ENCODE measurements around the gene SIRT5.

Gene SIRT5

DNA sequence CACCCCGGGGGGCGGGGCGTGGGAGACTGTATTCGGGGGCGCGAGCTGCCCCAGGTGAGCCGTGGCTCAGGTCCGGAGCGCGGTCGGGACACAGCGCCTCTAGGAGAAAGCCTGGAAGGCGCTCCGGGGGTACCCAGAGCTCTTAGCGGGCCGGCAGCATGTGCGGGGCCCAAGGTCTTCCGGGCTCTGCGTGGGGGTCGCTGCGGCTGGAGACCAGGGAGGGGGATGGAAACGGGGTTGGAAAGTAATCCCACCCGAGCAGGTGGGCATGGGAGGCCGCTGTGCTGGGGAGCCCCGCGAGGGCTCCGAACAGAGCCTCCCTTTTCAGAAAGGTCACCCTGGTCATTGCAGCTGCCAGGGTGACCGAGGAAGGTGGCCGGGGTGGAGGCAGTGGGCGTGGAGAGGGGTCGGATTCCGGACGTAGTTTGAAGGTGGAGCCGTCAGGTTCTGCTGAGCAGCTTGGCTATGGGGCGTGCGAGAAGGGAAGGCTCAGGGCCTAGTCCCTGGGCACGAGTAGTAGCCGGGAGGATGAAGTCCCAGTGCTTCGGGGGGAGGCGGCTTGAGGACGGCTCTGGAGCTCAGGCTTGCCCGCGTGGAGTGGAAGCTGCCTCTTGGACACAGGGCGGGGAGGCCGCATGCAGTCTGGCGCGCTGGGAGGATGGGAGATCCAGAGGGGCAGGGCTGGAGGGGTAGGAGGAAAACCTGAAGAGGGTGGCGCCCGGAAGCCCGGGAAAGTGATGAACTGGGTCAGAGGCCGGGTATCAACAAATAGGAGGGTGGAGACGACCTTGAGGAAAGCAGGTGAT, at the start of gene SIRT5:
SIRT5 (plus strand) TSS at position 31 of the 806 bp plus-strand sequence. CDS start 9,510 bp downstream, outside the sequence.
- peak; percentile 78 for DNase-seq (ENCODE audit: low spot score)

DNA sequence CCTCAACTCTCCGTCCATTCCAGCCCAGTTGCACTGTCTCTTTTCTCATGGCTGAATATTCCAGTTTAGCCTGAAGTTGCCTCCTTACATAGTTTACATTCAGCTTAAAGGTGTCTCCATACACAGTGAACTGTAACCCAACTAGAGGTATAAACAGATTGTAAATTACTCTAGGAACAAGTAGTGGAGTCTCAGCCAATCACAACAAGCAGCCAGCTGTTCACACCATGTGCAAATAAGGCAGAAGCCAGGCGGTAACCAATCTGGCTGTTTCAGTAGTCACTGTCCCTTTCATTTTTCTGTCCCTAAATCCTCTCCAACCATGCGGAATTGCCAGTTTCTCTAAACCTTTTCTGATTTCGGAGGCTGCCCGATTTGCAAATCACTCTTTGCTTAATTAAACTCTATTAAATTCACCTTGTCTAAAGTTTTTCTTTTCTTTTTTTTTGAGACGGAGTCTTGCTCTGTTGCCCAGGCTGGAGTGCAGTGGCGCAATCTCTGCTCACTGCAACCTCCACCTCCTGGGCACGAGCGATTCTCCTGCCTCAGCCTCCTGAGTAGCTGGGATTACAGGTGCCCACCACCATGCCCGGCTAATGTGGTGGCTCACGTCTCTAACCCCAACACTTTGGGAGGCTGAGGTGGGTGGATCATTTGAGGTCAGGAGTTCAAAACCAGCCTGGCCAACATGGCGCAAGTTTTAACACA, 49.4 kb upstream of the SIRT5 start:
- no peak for DNase-seq (ENCODE audit: low spot score)

DNA sequence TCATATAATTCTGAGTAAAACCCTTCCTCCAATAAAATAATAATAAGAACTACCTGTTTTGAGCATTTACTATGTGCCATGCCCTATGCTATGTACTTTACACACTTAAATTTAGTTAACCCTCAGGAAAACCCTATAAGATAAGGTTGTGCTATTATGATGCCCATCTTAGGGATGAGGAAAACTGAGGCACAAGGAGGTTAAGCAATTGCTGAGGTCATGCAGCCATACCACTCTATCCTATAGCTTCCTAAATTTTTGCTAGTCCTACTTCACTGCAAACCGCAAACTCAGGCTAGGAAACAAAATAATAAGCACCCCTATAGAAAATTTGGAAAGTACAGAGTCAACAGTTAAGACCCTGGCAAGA, 48.1 kb upstream of the SIRT5 start:
- no peak for DNase-seq (ENCODE audit: low spot score)

DNA sequence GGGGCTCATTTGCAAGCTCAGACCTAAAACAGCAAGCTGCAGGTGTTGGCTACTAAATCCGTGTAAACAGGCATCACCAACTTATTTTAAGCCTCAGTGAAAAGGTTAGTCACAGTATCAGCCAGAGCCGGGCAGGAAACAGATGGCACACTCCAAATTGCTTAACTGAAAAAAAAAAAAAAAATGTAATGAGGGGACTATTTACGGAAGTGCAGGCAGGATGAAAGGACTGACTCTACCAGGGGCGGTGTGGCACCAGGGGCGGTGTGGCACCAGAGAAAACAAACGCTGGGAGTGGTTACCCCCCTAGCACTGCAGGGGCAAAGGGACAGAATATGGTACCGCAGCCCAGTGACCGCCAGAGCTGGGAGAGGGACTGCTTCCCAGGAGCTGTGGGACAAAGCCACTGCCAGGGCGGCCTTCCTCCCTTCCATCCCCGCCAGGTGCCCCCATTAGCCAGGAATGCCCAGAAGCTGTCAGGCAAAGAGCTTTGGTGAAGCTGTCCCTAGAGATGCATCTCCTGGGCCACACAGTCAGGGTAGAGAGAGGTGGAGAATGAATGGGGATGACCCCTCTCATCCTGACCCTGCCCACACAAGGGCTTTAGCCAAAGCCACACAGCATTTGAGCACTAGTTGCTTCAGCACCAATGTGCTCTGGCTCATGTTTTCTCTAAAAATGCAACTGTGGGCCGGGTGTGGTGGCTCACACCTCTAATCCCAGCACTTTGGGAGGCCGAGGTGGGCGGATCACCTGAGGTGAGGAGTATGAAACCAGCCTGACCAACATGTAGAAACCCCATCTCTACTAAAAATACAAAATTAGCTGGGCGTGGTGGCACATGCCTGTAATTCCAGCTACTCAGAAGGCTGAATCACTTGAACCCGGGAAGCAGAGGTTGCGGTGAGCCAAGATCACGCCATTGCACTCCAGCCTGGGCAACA, 47.4 kb upstream of the SIRT5 start:
- DNase-seq (ENCODE audit: low spot score) = peak; percentile 77

DNA sequence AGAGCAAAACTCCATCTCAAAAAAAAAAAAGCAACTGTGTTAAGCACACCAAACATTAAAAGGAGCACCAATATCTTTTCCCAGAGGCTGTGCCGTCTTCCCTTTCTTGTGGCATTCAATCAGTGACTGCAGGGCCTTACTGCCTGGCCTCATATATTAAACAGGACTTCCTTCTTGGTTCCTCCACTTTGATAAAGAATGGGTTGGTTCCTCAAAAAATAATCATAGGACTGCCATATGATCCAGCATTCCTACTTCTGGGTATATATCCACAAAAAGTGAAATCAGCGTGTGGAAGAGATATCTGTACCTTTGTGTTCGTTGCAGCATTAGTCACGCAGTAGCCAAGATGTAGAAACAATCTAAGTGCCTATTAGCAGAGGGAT, 46.7 kb upstream of the SIRT5 start:
- DNase-seq (ENCODE audit: low spot score) = no peak

DNA sequence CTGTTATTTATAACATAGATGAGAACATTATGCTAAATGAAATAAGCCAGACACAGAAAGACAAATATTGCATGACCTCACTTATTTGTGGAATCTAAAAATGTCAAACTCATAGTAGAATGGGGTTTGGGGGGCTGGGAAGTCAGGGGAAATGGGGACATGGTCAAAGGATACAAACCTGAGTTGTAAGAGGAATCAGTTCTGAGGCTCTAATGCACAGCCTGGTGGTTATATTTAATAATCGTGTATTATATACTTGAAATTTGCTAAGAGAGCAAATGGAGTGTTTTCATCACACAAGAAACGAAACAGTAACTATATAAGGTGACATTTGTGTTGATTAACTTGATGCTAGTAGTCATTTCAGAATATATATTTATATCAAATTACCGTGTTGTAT, 46.2 kb upstream of the SIRT5 start:
- DNase-seq (ENCODE audit: low spot score) = no peak

DNA sequence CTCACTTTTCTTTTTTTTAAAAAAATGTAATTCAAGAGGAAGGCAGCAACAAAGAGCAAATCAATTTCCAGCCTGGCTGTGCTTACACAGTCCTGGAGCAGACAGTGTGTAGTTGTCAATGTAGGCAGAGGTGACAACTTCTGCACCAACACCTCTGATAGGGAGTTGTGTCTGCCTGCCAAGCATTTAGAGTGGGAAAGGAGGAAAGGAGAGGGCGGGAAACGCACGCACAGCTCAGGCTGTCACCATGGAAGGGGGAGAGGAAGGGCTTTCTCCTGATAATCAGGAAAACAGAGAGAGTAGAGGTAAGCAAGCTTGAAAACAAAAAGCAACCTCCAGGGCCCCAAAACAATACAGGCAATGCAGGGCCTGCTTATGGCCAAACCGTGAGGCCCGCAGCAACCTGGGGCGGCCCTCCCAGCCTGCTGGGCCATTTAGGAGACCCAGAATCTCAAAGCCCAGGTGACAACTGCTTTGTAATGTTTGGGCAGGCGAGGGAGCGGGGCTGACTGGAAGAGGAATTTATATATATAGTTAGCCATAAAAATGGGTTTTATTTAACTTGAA, 45.5 kb upstream of the SIRT5 start:
- no peak for DNase-seq (ENCODE audit: low spot score)

DNA sequence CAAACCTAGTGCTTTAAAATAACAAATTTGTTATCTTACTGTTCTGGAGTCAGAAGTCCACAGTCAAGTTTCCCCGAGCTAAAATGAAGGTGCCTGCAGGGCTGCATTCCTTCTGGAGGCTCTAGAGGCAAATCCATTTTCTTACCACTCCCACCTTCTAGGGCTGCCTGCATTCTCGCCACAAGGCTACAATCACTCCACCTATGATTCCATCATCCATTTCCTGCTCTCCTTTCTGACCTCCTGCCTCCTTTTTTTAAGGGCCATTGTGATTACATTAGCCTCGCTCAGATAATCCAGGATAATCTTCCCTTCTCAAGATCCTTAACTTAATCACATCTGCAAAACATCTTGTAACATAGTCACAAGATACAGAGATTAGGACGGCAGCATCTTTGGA, 42.4 kb upstream of the SIRT5 start:
- DNase-seq (ENCODE audit: low spot score) = peak; percentile 48

DNA sequence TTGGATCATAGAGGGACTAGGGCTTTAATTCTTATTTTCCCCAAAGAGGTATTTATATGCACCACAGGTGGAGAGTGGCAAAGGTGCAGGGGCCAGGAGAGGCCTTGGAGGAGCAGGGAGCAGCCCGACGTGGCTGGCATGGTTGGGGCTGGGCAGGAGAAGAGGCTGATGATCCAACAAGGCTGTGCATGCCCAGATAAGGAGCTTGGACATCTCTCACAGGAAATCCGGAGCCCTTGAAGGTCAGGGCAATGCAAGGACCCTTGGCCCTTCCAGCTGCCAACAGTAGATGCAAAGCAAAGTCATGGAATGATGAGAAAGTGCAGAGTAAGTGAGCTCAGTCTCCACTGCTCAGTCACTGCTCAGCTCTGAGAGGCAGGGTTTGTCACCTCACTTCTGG, 39.9 kb upstream of the SIRT5 start:
- DNase-seq (ENCODE audit: low spot score) = no peak

DNA sequence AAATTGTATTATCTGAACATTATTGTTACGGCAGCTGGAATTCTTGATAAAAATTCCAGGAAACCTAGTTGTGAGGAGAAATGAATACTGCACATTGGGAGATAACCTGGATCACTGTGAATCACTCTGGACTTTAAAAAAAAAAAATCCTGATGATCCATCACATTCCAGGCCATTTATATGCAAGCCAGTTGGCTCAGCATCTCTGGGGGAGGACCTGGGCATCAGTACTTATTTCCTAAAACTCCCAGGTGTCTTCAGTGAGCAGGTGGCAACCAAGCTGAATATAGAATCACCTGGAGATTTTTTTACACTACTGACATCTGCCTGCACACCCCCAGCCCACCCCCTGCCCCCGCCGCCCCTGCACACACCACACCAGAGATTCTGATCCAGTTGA, 39.1 kb upstream of the SIRT5 start:
- DNase-seq (ENCODE audit: low spot score) = no peak

DNA sequence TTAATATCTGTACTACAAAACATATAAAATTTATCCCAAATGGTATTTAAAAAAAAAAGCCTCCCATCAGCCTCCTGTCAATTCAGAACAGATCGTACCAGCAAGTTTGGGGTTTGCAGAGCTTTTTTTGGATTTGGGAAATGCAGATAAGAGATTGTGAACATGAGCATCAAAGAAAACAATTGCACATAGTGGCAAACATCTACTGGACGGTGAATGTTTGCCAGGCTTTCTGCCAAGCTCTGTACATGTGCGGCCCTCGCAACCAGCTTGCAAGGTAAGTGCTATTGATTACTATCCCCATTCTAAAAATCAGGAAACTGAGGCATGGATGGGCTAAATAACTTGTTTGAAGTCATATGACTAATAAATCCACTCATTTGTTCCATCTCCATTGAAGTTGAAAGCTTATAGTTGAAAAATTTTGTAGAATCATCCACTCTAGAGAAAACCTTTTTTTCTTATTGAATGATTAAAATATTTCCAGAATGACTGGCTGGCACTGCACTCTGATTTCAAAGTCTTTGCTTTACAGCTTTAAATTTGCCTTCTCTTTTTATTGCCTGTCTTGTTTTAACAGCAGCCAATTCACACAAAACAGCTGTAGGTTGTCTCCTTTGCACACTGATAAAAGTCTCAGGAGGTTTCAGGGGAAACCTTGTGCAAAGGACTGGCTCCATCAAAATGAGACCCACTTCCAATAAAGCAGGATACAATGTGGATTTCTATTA, 37.4 kb upstream of the SIRT5 start:
- no peak for DNase-seq (ENCODE audit: low spot score)

DNA sequence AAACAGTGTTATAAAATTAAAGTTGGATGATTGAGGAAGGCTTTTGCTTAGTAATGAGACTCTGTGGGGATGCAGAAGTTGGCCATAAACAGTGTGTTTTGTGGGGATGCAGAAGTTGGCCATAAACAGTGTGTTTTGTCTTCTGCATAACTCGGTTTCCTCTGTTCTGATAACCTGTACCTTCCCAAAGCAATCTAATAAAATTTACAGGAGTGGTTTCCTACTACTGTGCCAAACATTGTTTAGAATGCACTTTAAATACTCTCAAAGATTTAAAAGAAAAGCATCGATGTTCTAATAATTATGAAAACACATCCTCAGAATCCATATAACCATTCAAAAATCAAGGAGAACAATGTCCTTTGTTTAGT, 36.9 kb upstream of the SIRT5 start:
- DNase-seq (ENCODE audit: low spot score) = no peak

DNA sequence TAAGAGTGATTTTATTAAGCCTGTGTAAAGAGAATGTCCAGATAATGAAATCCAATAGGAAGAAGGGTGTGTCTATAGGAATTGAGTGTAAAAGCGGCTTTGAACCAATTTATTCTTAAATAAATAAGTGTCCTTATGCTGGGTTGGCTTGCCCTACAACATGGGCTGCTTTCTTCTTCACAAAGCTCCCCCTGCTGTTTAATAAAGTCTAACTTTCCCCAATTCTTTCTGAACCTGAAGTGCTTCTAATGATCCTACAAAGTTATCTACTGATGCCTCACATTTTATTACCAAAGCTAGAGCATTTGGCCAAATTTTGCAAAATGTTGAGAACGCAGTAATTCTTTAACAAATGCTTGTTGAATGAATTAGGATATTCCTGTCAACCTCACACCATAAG, 36.3 kb upstream of the SIRT5 start:
- DNase-seq (ENCODE audit: low spot score) = peak; percentile 70

DNA sequence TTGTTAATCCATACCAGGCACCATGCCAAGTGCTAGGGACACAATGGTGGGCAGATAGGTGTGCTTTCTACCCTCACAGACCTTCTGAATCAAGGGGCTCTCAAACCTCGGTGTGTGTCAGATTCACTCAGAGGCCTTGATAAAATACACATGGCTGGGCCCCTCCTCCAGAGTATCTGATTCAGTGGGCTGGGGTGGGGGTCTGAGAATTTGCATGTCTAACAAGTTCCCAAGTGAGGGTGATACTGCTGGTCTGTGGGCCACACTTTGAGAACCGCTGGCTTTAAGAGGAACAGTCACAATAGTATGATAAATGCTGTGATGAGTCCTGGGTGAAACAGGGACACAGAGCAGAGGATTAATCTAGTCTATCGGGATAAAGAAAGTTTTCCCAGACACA, 35.8 kb upstream of the SIRT5 start:
- DNase-seq (ENCODE audit: low spot score) = no peak

DNA sequence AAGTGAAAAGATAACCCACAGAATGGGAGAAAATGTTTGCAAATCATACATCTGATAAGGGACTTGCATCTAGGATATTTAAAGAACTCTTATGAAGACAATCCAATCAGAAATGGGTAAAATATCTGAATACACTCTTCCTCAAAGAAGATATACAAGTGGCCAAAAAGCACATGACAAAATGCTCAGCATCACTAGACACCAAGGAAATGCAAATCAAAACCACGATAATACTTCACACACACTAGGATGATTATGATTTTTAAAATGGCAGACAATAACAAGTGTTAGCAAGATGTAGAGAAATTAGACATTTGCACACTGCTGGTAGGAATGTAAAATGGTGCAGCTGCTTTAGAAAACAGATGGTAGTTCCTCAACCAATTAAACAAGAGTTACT, 34.8 kb upstream of the SIRT5 start:
- no peak for DNase-seq (ENCODE audit: low spot score)

DNA sequence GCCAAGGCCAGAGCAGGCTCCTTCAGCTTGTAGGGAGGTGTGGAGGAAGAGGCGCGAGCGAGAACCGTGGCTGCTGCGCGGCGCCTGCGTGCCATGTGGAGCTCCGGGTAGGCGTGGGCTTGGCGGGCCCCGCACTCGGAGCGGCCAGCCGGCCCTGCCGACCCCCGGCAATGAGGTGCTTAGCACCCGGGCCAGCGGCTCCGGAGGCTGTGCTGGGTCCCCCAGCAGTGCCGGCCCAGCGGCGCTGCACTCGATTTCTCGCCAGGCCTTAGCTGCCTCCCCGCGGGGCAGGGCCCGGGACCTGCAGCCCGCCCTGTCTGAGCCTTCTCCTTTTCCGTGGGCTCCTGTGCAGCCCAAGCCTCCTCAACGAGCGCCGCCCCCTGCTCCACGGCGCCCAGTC, 32.9 kb upstream of the SIRT5 start:
- no peak for DNase-seq (ENCODE audit: low spot score)

DNA sequence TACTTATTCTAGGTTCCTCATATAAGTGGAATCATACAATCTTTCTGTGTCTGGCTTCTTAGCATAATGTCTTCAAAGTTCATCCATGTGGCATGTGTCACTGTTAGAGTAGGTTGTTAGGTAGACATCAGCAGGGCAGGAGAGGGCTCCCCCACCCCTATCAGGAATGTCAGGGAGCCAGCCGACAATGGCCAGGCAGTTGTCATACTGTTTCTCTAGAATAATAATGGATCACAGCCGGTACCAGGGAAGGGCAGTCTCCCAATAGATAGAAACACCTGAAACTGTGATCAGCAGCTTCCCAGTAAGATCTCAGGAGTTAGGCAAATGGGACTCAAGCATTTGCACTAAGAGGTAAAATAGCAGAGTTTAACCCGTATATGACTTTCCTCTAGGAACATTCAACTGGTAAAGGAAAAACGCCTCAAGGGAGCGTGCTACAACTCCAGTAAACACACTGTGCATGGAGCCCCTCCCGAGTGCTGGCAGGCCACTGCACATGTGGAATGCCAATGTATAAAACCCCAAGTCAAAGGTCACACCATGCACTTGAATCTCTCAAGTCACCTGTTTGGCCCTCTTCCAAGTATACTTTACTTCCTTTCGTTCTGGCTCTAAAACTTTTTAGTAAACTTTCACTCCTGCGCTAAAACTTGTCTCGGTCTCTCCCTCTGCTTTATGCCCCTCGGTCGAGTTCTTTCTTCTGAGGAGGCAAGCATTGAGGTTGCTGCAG, 29.8 kb upstream of the SIRT5 start:
- DNase-seq (ENCODE audit: low spot score) = no peak

DNA sequence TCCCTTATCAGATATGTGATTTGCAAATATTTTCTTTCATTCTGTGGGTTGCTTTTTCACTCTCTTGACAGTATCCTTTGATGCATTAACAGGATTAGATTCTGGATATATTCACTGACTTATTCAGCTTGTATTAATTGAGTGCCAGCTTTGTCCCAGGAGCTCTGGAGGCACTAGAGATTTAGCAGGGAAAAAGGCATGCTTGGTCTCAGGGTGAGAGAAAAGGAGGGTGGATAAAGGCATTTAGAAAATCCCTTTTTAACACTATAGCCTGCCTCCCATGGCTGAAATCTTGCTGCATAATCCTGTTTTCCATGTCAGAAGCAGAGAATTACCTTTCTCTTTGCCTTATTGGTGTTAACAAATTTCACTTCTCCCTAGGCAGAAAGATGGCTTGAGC, 28.5 kb upstream of the SIRT5 start:
- no peak for DNase-seq (ENCODE audit: low spot score)

DNA sequence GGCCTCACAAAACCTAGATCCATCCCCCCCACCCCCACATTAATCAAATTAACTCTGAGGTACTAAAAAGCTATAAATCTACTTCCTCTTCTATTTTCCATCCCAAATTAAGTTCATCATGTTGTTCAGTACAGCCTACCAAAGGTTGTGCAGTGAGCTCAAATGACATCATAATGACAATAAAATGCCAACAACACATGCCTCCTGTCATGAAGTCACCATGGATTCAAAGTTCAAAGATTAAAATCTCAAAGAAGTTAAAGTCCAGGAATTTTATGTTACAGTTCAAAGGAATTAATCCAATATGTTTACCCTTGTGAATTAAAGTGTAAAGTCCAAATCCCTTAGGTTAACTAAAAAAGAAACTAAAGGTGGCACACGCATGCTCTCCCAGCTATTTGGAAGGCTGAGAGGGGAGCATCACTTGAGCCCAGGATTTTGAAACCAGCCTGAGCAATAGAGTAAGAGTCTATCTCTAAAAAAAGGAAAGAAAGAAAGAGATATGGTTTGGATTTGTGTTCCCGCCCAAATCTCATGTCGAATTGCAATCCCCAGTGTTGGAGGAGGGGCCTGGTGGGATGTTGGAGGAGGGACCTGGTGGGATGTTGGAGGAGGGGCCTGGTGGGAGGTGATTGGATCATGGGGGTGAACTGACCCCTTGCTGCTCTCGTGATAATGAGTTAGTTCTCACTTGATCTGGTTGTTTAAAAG, 25.7 kb upstream of the SIRT5 start:
- no peak for DNase-seq (ENCODE audit: low spot score)

DNA sequence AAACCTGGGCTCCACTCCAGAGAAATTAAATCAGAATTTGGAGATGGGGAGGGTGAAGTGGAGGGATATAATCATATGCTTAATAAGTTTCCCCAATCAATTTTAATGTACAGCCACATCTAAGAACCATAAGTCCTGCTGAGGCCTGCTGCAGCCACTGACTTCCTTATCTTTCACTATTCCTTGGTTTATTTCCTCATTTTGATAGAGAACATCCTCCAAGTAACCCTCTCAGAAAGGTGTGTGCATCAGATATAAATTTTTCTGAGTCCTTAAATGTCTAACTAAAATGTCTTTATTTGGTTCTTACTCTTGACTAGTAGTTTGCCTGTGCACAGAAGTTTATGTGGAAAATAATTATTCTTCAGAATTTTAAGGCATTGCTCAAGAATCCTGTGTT, 23.7 kb upstream of the SIRT5 start:
- no peak for DNase-seq (ENCODE audit: low spot score)
